ENCODE data around the gene MYO10.

- TF ChIP-seq, protein P1, sequence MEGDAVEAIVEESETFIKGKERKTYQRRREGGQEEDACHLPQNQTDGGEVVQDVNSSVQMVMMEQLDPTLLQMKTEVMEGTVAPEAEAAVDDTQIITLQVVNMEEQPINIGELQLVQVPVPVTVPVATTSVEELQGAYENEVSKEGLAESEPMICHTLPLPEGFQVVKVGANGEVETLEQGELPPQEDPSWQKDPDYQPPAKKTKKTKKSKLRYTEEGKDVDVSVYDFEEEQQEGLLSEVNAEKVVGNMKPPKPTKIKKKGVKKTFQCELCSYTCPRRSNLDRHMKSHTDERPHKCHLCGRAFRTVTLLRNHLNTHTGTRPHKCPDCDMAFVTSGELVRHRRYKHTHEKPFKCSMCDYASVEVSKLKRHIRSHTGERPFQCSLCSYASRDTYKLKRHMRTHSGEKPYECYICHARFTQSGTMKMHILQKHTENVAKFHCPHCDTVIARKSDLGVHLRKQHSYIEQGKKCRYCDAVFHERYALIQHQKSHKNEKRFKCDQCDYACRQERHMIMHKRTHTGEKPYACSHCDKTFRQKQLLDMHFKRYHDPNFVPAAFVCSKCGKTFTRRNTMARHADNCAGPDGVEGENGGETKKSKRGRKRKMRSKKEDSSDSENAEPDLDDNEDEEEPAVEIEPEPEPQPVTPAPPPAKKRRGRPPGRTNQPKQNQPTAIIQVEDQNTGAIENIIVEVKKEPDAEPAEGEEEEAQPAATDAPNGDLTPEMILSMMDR (IDR thresholded peaks at IDR 0.05): no peak
- TF ChIP-seq POLR2A (IDR thresholded peaks at IDR 0.05) (no peak), POLR2AphosphoS5 (IDR thresholded peaks at IDR 0.05) (no peak)
These were observed 25.0 kb upstream of the MYO10 start for GRCh38 chr5:16961131-16961530.

Measured in breast epithelium (tissue), 3 donors.